BE2C (cell line): Measurements from ENCODE around the gene LRP10.

Experiments
- DNase-seq: peaks from one replicate; pipeline ENCODE4 v3.0.0-alpha.2; 2020
- H3K27me3 ChIP-seq: fragments of 250-450 bp; sonication (Bioruptor Pico); 2 replicates; pipeline ENCODE4 v1.5.1; 2020; ENCODE audit warnings: mild to moderate bottlenecking
- H3K36me3 ChIP-seq: fragments of 250-450 bp; sonication (Bioruptor Pico); 2 replicates; pipeline ENCODE4 v1.5.1; 2020; ENCODE audit warnings: mild to moderate bottlenecking
- H3K4me1 ChIP-seq: fragments of 250-450 bp; sonication (Bioruptor Pico); 2 replicates; pipeline ENCODE4 v1.5.1; 2020
- H3K4me3 ChIP-seq: 2 replicates; pipeline ENCODE4 v1.5.1; 2011; ENCODE audit warnings: low read depth, low read length
- H3K9me3 ChIP-seq: fragments of 250-450 bp; sonication (Bioruptor Pico); 2 replicates; pipeline ENCODE4 v1.5.1; 2020
- CTCF ChIP-seq: IDR thresholded peaks from 2 replicates; pipeline ENCODE4 v1.5.1; 2012; ENCODE audit warnings: mild to moderate bottlenecking, low read depth, low read length

Gene LRP10

GRCh38 chr14:22842211-22843122 lies 29.1 kb upstream of the LRP10 start:
- no peaks in the 10 kb centered on the region for H3K36me3 ChIP-seq
- no peak overlapping the region for H3K4me3 ChIP-seq
- no peak for DNase-seq
- H3K9me3 ChIP-seq: no peaks in the 10 kb centered on the region
- H3K27me3 ChIP-seq: peaks cover 6% of the 10 kb centered on the region
- TF ChIP-seq CTCF: no peak
- H3K4me1 ChIP-seq: no peaks in the 10 kb centered on the region

- Histone ChIP-seq H3K4me1 (no peaks in the 10 kb centered on the region), H3K4me3 (no peak overlapping the region), H3K27me3 (no peaks in the 10 kb centered on the region), H3K36me3 (no peaks in the 10 kb centered on the region), H3K9me3 (no peaks in the 10 kb centered on the region)
- no peak for TF ChIP-seq CTCF
- no peak for DNase-seq
These were observed 28.2 kb upstream of the LRP10 start for GRCh38 chr14:22843123-22843925.

DNA sequence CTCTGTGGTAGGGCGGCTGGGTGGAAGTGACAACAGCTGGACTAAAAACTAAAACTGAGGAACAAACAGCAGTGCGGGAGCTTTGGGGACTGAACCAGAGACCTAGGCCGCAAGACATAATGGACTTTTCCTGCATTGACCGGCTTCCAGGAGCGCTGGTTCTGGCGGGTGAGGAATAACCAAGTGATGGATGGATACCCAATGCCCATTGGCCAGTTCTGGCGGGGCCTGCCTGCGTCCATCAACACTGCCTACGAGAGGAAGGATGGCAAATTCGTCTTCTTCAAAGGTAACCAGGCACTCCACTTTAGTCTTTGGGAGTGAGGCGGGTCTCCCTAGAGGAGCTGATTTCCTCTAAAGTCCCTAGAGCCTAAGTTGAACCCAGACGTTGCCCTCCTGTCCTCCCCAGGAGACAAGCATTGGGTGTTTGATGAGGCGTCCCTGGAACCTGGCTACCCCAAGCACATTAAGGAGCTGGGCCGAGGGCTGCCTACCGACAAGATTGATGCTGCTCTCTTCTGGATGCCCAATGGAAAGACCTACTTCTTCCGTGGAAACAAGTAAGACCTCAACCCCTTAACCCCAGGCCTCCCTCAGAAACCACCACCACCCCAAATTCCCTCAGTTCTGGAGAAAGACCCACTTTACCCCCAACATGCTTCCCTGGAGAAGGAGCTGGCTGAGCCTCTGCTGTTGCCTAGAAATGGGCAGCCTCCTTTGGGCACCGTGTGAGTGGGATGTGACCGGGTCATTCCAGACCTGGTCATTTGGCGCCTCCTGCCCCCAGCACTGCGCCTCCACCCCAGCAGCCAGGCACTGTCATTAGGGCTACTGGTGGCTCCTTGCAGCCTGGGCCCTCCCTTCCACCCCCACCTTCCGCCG lies 27.1 kb upstream of the LRP10 start:
- no peaks in the 10 kb centered on the region for H3K4me1 ChIP-seq
- TF ChIP-seq CTCF: no peak
- no peak overlapping the region for H3K4me3 ChIP-seq
- H3K9me3 ChIP-seq: no peaks in the 10 kb centered on the region
- DNase-seq: no peak
- no peaks in the 10 kb centered on the region for H3K36me3 ChIP-seq
- no peaks in the 10 kb centered on the region for H3K27me3 ChIP-seq

DNA sequence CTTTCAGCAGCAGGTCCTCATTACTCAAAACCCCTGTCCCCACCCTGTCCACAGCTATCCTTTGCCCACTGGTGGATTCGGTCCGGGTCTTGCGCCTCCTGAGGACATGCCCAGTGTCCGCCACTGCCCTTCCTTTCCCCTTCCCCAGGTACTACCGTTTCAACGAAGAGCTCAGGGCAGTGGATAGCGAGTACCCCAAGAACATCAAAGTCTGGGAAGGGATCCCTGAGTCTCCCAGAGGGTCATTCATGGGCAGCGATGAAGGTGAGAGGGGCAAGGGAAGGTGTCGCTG lies 26.5 kb upstream of the LRP10 start:
- no peaks in the 10 kb centered on the region for H3K4me1 ChIP-seq
- no peak overlapping the region for H3K4me3 ChIP-seq
- H3K36me3 ChIP-seq: no peaks in the 10 kb centered on the region

More for the DNA sequence above, 26.5 kb upstream of the LRP10 start:
- no peak for DNase-seq
- H3K9me3 ChIP-seq: no peaks in the 10 kb centered on the region
- H3K27me3 ChIP-seq: no peaks in the 10 kb centered on the region
- TF ChIP-seq CTCF: no peak
